NCI-H1092 treated with DMSO at 0.1 percent for 48 hours (cell line): ENCODE results near the gene ZDHHC8.
A peak's percentile ranks its signal among the peaks of the same experiment; 100 is the strongest.

ENCODE experiments used
- DNase-seq: peaks from one replicate; lab custom pipeline; 2025; lab: John Stamatoyannopoulos, UW

The ZDHHC8 gene

GRCh38 chr22:20114506-20115475 is 16.8 kb upstream of the ZDHHC8 start:
- no peak for DNase-seq

- DNase-seq: no peak
Measured at GRCh38 chr22:20115691-20116375, 15.8 kb upstream of the ZDHHC8 start, which contains the start of gene RANBP1. Gene RANBP1 (plus strand): TSS chr22:20116104. CDS start chr22:20116185, 81 bp downstream.

GRCh38 chr22:20116376-20116950 is 15.1 kb upstream of the ZDHHC8 start:
- no peak for DNase-seq

- DNase-seq: peak; percentile 98
Measured at GRCh38 chr22:20116951-20117632, 14.5 kb upstream of the ZDHHC8 start, which contains the start of gene TRMT2A. Gene TRMT2A (minus strand): TSS chr22:20117226. CDS start chr22:20116906, 320 bp downstream.

- DNase-seq: no peak
Measured at GRCh38 chr22:20117633-20118299, 13.8 kb upstream of the ZDHHC8 start.

- no peak for DNase-seq
Measured at GRCh38 chr22:20118300-20119020, 13.1 kb upstream of the ZDHHC8 start.

GRCh38 chr22:20121856-20122415 is 9.7 kb upstream of the ZDHHC8 start:
- no peak for DNase-seq

- no peak for DNase-seq
Measured at GRCh38 chr22:20123366-20124082, 8.1 kb upstream of the ZDHHC8 start.

GRCh38 chr22:20124083-20124787 is 7.4 kb upstream of the ZDHHC8 start:
- no peak for DNase-seq

GRCh38 chr22:20125201-20126174 is 6.1 kb upstream of the ZDHHC8 start:
- DNase-seq: no peak

GRCh38 chr22:20126284-20127029 is 5.1 kb upstream of the ZDHHC8 start:
- no peak for DNase-seq

GRCh38 chr22:20127318-20127868 is 4.2 kb upstream of the ZDHHC8 start:
- DNase-seq: no peak

GRCh38 chr22:20127869-20128618 is 3.6 kb upstream of the ZDHHC8 start:
- DNase-seq: no peak

GRCh38 chr22:20128619-20128901 is 3.0 kb upstream of the ZDHHC8 start:
- DNase-seq: no peak

- no peak for DNase-seq
Measured at GRCh38 chr22:20128902-20129746, 2.5 kb upstream of the ZDHHC8 start.

GRCh38 chr22:20129747-20130014 is 1.9 kb upstream of the ZDHHC8 start:
- no peak for DNase-seq
